ENCODE measurements around the gene EDC4.
"Not testable (repeated sequence)": the region's sequence is repeated elsewhere in the genome, so short reads cannot be mapped to it uniquely, and the experiment has no call there.

The EDC4 gene

GRCh38 chr16:67853670-67854069 is 19.2 kb upstream of the EDC4 start:
- DNase-seq: no peak

- no peak for DNase-seq
Observed at GRCh38 chr16:67855789-67856188, 17.1 kb upstream of the EDC4 start.

- DNase-seq: no peak
Observed at GRCh38 chr16:67856927-67857546, 15.8 kb upstream of the EDC4 start.

GRCh38 chr16:67857547-67858233 is 15.2 kb upstream of the EDC4 start:
- DNase-seq: peak; percentile 86

- no peak for DNase-seq
Observed at GRCh38 chr16:67858500-67858899, 14.4 kb upstream of the EDC4 start.

GRCh38 chr16:67860589-67861398 is 12.1 kb upstream of the EDC4 start:
- DNase-seq: no peak

- DNase-seq: no peak
Observed at GRCh38 chr16:67861877-67862276, 11.0 kb upstream of the EDC4 start.

GRCh38 chr16:67862623-67863583 is 9.9 kb upstream of the EDC4 start:
- DNase-seq: no peak

- DNase-seq: not testable (repeated sequence)
Observed at GRCh38 chr16:67864044-67864443, 8.8 kb upstream of the EDC4 start.

- no peak for DNase-seq
Observed at GRCh38 chr16:67864594-67864993, 8.3 kb upstream of the EDC4 start.

- no peak for DNase-seq
Observed at GRCh38 chr16:67865318-67865717, 7.5 kb upstream of the EDC4 start.

- no peak for DNase-seq
Observed at GRCh38 chr16:67868290-67868689, 4.6 kb upstream of the EDC4 start.

- DNase-seq: no peak
Observed at GRCh38 chr16:67869653-67870052, 3.2 kb upstream of the EDC4 start.

- DNase-seq: no peak
Observed at GRCh38 chr16:67871256-67871655, 1.6 kb upstream of the EDC4 start.

GRCh38 chr16:67872131-67872630 is 671 bp upstream of the EDC4 start:
- DNase-seq: no peak

GRCh38 chr16:67873435-67874370 is 851 bp downstream of the EDC4 start:
- DNase-seq: no peak

- DNase-seq: no peak
Observed at GRCh38 chr16:67874372-67874771, 1.5 kb downstream of the EDC4 start.

GRCh38 chr16:67877064-67877463 is 4.2 kb downstream of the EDC4 start:
- DNase-seq: no peak

GRCh38 chr16:67878232-67878631 is 5.4 kb downstream of the EDC4 start:
- no peak for DNase-seq

GRCh38 chr16:67878846-67879245 is 6.0 kb downstream of the EDC4 start:
- DNase-seq: no peak

- no peak for DNase-seq
Observed at GRCh38 chr16:67879462-67879861, 6.6 kb downstream of the EDC4 start.
